Fibroblast of villous mesenchyme (primary cell): ENCODE measurements around the gene MED16. TPM values are rescaled to one million over a fixed set of nuclear protein-coding genes. Genes with fewer than 3 reads are reported as not detected.
A peak's percentile ranks its signal among the peaks of the same experiment; 100 is the strongest.

ENCODE experiments used
- DNase-seq: peaks from one replicate; pipeline ENCODE4 v3.0.0-alpha.2; 2010; ENCODE audit warnings: low read depth
- H3K4me3 ChIP-seq: 2 replicates; pipeline ENCODE4 v1.5.1; 2011; ENCODE audit warnings: low read depth, mild to moderate bottlenecking, low read length
- total RNA-seq: library from RNA; depleted of rRNA; stranded (reverse); fragments of >200 nt; gene quantifications from 2 replicates; pipeline ENCODE4 v1.2.3, GENCODE V29; 2012
- TF ChIP-seq, protein P1 (sequence below): IDR thresholded peaks from 2 replicates; pipeline ENCODE4 v1.5.1; 2012; ENCODE audit warnings: low read depth, mild to moderate bottlenecking, low read length; ENCODE audit not compliant: insufficient read depth

MED16 gene
- total RNA-seq, 1 donor: 26.8 TPM

DNA sequence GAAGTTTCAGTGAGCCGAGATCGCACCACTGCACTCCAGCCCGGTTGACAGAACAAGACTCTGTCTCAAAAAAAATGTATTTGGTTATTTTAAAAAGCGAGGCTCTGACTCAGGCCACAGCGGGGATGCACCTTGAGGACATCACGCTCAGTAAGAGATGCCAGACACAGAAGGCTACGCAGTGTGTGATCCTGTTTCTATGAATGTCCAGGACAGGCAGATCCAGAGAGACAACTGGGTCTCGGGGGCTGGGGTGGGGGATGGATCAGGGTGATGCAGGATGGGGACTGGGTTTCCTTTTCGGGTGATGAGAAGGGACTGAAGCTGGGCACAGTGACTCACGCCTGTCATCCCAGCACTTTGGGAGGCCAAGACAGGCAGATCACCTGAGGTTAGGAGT, 5.4 kb downstream of the MED16 start:
- TF ChIP-seq, protein P1, sequence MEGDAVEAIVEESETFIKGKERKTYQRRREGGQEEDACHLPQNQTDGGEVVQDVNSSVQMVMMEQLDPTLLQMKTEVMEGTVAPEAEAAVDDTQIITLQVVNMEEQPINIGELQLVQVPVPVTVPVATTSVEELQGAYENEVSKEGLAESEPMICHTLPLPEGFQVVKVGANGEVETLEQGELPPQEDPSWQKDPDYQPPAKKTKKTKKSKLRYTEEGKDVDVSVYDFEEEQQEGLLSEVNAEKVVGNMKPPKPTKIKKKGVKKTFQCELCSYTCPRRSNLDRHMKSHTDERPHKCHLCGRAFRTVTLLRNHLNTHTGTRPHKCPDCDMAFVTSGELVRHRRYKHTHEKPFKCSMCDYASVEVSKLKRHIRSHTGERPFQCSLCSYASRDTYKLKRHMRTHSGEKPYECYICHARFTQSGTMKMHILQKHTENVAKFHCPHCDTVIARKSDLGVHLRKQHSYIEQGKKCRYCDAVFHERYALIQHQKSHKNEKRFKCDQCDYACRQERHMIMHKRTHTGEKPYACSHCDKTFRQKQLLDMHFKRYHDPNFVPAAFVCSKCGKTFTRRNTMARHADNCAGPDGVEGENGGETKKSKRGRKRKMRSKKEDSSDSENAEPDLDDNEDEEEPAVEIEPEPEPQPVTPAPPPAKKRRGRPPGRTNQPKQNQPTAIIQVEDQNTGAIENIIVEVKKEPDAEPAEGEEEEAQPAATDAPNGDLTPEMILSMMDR: no peak
- no peak for DNase-seq

DNA sequence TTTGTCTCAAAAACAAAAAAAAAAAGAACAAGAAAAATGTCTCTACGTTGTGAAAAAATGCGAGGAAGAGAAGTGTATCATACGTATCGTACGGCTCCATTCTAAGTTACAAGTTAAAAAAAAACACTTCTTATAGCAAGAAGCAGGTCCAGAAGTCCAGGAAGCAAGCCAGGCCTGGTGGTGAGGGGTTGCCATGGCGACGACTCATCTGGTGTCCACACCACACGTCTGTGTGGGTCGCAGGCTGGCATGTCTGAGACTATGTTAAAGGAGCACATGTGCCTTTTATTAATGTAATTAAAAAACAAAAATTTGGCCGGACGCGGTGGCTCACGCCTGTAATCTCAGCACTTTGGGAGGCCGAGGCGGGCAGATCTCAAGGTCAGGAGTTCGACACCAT, 5.9 kb downstream of the MED16 start:
- no peak overlapping the region for H3K4me3 ChIP-seq
- peak; percentile 45 for DNase-seq
- TF ChIP-seq, protein P1: no peak

More for the DNA sequence above, 5.4 kb downstream of the MED16 start:
- no peak overlapping the region for H3K4me3 ChIP-seq

DNA sequence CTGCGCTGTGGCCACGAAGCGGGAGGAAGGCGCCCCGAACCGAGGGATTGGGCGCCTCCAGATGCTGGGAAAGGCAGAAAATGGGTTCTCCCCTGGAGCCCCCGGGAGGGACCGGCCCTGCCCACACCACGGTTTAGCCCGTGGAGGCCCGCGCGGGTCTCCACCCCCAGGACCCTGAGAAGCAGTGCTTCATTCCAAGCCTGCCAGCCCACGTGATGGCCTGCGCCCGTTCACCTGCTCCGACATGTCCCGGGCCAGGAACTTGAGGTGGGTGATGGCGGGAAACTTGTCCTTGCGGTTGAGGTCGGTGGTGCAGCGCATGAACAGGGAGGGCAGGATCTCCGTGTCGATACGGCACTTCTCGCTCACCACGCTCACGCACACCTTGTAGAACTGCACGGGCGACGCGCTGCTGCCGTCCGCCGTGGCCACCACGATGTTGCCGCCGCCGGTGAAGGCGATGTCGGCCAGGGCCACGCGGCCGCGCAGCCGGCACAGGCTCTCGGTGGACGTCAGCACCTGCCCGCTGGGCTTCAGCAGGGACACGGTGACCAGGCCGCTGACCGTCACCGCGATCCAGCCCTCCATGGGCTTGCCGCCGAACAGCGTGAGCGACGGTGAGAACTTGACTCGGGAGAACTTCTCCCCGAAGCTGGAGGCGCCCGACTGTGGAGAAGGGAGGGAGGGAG, 7.3 kb downstream of the MED16 start:
- TF ChIP-seq, protein P1: no peak
- DNase-seq: no peak
- no peak overlapping the region for H3K4me3 ChIP-seq

DNA sequence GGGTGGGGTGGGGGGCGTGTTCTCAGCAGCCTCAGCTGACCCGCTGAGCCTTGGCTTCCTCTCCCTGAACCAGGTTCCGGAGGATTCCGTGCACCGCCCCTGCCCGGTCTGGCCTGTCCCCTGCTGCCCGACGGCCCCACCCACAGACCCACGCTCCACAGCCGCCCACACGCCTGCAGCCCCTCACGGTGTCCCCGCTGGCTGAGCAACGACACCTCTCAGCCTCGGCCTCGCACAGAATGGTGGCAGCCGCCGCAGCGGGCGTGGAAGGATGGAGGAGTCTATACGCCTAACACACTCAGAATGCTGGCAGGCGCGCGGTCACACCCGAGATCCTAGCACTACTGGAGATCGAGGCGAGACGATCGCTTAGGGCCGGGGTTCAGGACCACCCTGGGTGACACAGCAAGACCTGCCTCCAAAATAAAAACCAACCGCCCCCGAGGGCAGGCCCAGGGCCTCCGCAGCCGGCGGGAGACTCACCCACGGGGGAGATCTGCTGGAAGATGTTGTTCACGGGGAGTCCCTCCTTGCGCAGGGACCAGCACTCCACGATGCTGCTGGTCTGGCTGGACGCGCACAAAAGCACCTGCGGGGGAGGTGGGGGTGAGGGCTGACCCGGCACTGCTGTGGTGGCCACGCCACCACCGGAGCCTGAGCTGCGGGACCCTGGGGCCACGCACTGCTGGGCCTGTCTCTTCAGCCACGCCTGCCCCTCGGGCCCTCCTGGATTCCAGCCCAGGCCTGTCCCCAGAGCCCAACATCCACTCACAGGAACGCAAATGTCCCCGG, 8.4 kb downstream of the MED16 start:
- no peak for DNase-seq
- no peak overlapping the region for H3K4me3 ChIP-seq
- TF ChIP-seq, protein P1: no peak

DNA sequence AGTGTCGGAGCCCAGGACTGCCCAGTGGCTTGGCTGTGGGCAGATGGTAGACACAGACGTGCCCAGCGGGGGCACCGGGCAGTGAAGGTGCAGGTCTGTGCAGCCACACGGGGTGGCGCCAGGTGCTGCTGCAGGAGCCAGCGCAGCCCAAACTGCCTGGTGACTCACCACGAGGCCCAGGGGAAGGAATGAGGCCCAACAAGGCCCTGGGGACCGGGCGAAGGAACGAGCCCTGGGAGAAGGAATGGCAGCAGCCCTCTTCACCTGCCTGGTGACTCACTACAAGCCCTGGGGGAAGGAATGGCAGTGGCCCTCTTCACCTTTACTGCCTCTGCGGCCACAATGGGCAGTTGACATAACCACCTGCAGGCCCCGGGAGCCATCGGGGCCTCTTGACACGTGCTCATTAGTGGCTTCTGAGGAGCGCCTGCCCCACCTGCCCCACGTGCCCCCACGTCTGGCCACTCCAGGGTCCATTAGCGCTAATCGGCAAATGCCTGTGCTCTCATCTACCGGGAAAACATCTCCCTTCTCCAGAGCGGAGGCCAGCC, 9.3 kb downstream of the MED16 start:
- H3K4me3 ChIP-seq: no peak overlapping the region
- no peak for DNase-seq
- TF ChIP-seq, protein P1: no peak

DNA sequence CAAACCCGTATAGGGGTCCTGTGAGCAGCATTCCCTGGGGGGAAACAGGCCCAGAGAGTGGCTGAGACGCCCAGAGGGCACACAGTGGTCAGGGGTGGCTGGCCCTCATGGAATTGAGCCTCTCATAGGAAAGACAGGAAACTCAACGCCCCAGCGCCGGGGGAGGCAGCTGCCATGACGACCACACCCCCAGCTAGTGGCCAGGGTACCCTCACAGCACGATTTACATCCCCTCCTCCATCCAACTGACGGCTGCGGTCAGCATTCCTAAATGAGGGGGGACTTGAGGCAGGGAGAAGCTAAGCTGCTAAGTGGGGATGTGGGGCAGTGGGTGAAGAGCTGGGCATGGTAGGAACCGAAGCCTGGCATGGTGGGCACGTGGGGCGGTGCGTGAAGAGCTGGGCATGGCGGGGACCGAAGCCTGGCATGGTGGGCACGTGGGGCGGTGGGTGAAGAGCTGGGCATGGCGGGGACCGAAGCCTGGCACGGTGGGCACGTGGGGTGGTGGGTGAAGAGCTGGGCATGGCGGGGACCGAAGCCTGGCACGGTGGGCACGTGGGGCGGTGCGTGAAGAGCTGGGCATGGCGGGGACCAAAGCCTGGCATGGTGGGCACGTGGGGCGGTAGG, 10.0 kb downstream of the MED16 start:
- no peak for DNase-seq
- H3K4me3 ChIP-seq: no peak overlapping the region
- TF ChIP-seq, protein P1: no peak
